ENCODE data around the gene STIM1.
"Not testable (repeated sequence)": the region's sequence is repeated elsewhere in the genome, so short reads cannot be mapped to it uniquely, and the experiment has no call there.

The STIM1 gene

GRCh38 chr11:4026389-4026788 lies 170.9 kb downstream of the STIM1 start:
- DNase-seq (ENCODE audit: low read depth in 2 of 2): no peak

DNA sequence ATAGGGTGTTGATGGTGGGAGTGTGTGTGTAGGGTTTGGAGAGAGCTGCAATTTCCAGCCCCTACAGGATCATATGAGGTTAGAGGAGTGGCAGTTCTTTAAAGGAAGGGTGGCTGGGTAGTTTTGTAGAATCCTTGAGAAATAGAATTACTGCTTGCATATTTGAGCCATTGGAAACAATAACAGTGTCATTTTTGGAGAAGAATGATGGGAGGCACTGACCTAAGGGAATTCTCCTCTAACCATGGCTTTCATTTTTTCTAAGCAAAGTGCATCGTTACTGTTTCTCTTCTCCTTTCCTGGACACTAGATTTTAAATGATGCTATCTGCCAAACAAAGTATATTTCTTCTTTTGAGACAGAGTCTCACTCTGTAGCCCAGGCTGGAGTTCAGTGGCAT lies 172.3 kb downstream of the STIM1 start:
- DNase-seq (ENCODE audit: low read depth in 2 of 2): no peak

DNA sequence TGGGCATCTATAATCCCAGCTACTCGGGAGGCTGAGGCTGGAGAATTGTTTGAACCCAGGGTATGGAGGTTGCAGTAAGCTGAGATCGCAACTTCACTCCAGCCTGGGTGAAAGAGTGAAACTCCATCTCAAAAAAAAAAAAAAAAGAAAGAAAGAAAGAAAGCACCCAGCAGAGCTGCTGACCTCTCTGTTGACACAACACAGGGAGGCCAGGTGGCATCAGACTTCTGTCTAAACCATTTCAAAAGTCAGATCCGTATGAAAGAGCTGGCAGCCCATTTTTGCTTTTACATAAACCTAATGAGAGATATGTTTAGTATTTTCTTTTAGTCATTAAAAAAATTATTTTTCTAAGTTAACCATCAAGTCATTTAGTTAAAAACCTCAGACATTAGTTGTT lies 174.7 kb downstream of the STIM1 start:
- DNase-seq (ENCODE audit: low read depth in 2 of 2): no peak

DNA sequence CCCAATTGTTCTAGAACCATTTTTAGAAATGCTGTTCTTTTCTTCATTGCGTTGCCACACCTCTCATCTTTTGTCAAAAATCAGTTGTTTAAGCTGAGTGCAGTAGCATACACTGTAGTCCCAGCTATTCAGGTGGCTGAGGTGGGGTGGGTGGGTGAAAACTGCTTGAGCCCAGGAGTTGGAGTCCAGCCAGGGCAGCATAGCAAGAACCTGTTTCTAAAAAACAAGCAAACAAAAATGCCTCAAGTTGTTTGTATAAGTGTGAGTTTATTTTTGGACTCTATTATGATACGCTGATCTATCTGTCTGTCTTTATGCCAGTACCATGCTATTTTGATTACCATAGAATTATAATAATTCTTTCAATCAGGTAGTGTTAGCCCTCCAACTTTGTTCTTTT lies 176.6 kb downstream of the STIM1 start:
- DNase-seq (ENCODE audit: low read depth in 2 of 2): no peak

DNA sequence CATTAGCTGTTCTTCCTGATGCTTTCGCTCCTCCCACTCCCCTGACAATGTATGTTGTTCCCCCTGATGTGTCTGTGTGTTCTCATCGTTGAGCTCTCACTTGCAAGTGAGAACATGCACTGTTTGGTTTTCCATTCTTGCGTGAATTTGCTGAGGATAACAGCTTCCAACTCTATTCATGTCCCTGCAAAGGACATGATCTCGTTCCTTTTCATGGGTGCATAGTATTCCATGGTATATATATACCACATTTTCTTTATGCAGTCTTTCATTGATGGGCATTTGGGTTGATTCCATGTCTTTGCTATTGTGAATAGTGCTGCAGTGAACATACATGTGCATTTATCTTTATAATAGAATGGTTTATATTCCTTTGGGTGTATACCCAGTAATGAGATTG lies 180.5 kb downstream of the STIM1 start:
- DNase-seq (ENCODE audit: low read depth in 2 of 2): no peak

DNA sequence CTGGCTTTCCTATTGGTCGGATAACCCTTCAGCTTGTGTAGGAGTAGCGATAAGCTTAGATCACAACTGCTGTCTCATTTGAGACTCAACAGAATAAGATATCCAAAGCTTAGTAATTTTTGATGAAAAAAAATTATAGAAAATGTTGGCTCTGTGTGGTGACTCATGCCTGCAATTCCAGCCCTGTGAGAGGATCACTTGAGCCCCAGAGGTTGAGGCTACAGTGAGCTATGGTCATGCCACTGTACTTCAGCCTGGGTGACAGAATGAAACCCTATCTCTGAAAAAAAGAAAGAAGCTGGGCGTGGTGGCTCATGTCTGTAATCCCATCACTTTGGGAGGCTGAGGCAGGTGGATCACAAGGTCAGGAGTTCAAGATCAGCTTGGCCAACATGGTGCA lies 183.5 kb downstream of the STIM1 start:
- no peak for DNase-seq (ENCODE audit: low read depth in 2 of 2)

DNA sequence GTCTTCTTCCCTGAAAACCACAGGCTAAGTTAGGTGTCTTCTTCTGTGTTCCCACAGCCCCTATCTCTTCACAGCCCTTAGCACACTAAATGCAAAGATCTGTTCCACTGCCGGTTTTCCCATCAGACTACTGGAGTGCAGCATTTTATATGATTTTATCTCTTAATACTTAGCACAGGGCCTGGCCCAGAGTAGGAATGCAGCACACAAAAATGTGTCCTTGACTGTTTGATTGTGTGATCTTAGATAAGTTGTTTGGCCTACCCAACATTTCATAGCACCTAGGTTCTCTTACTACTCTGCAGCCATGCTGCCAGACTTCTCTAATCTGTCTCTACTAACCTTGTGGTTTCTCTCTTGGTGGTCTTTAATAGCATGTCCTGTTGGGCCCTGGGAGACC lies 185.0 kb downstream of the STIM1 start:
- DNase-seq (ENCODE audit: low read depth in 2 of 2): no peak

- DNase-seq (ENCODE audit: low read depth in 2 of 2): no peak
Observed at GRCh38 chr11:4041731-4042391, 186.4 kb downstream of the STIM1 start.

GRCh38 chr11:4044976-4045646 lies 189.6 kb downstream of the STIM1 start:
- no peak for DNase-seq (ENCODE audit: low read depth in 2 of 2)

GRCh38 chr11:4048340-4048739 lies 192.9 kb downstream of the STIM1 start:
- no peak for DNase-seq (ENCODE audit: low read depth in 2 of 2)

- DNase-seq (ENCODE audit: low read depth in 2 of 2): no peak
Observed at GRCh38 chr11:4049006-4049405, 193.5 kb downstream of the STIM1 start.

DNA sequence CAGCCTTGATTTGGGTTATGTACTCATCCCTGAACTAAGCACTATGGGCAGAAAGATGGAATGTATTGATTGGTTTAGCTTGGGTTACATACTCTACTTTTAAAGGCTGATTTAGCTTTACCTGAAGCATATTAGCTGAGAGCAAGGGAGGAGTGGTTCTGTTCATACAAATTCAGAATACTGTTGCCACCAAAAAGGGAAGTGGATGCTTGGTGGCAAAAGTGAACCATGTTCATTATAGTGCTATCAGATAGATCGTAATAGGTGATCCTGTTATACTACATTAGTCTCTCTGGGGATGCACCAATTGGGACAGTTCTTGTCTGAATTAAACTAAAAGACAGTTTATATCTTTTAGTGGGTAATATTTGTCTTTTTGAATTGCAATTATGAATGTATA lies 194.7 kb downstream of the STIM1 start:
- no peak for DNase-seq (ENCODE audit: low read depth in 2 of 2)

- not testable (repeated sequence) for DNase-seq (ENCODE audit: low read depth in 2 of 2)
Observed at GRCh38 chr11:4053200-4053599, 197.7 kb downstream of the STIM1 start.

- DNase-seq (ENCODE audit: low read depth in 2 of 2): no peak
Observed at GRCh38 chr11:4054643-4055042, 199.2 kb downstream of the STIM1 start.

DNA sequence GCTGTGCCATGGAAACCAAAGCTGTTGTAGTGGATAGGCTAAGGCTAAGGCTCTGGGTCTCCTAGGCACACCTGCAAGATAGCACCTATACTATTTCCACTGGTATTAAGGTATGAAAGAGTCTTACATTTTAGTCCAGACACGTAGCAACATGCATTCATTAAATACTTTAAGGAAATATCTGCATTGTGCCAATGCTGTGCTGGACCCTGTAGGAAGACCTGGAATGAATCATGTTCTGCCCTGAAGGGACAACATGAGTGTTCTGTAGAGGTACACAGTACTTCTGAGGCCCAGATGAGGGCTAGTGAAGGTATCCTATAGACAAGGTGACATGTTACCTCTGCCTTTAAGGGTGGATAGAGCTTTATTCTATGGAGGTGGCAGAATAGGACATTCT lies 204.0 kb downstream of the STIM1 start:
- DNase-seq (ENCODE audit: low read depth in 2 of 2): no peak

GRCh38 chr11:4060182-4060923 lies 204.9 kb downstream of the STIM1 start:
- DNase-seq (ENCODE audit: low read depth in 2 of 2): no peak

DNA sequence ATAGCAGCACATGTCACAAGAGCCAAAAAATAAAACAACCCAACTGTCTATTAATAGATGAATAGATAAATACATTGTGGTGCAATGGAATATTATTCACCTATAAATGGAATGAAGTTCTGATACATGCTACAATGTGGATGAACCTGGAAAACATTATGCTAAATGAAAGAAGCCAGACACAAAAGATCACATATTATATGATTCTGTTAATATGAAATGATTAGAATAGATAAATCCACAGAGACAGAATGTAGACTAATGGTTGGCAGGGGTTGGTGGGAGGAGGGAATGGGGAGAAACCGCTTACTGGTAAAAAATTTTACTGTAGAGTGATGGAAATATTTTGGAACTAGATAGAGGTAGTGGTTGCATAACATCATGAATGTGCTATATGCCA lies 206.2 kb downstream of the STIM1 start:
- DNase-seq (ENCODE audit: low read depth in 2 of 2): no peak

DNA sequence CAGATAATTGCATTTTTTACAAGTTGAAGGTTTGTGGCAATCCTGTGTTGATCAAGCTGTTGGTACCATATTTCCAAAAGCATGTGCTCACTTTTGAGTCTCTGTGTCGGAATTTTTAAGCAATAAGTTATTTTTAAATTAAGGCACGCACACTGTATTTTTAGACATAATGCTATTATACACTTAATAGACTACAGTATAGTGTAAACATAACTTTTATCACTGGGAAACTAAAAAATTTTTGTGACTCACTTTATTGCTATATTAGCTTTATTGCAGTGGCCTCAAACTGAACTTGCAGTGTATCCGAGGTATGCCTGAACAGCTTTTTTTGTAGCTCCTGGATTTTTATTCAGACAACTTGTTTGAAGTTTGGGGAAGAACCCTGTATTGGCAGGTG lies 207.9 kb downstream of the STIM1 start:
- DNase-seq (ENCODE audit: low read depth in 2 of 2): no peak

DNA sequence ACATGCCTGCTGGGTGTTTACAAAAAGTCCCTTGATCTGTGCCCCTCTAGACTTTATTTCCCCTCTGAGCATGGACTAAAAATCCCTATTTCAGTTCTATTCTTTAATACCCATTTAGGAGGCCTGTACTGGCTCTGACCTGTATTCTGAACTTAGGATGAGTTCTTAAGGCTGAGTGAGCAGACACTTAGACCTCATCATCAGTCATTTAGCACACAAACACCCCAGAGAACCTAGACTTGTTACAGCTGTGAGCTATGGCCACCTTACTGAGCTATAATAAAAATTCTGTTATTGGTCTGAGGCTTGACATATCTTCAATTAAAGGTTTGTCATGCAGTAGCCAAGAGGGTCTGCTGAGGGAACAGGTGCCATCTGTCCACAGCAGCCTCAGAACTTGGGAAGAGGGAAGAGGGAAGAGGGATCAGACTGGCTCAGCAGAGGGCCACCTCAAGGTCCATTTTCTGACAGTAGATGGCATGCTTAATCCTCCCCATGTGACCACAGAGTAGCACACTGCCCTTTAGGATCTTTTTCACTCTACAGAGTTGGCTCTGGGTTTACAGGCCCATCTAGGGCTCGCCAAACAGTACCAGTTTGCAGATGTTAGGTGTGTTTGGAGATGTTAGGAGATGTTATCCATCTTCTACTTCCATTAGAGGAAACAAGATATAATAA lies 209.0 kb downstream of the STIM1 start:
- no peak for DNase-seq (ENCODE audit: low read depth in 2 of 2)

DNA sequence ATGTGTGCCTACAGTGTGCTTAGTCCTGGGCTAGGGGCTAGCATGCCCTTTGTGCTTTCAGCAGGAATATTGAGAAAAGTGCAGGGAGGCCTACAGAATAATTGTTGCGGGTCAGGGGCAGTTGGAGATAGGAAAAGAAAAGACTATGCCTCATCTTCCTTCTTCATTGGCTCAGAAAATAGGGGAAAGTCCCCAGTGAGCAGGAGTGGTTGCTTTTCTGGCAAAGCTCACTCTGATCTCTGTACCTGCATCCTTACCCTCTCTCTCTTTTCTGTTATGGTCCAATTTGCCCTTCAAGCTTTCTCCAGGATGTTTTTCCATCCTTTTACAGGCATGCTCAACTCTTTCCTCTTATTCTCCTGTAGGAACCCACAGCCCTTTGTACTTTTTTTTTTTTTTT lies 209.6 kb downstream of the STIM1 start:
- no peak for DNase-seq (ENCODE audit: low read depth in 2 of 2)

DNA sequence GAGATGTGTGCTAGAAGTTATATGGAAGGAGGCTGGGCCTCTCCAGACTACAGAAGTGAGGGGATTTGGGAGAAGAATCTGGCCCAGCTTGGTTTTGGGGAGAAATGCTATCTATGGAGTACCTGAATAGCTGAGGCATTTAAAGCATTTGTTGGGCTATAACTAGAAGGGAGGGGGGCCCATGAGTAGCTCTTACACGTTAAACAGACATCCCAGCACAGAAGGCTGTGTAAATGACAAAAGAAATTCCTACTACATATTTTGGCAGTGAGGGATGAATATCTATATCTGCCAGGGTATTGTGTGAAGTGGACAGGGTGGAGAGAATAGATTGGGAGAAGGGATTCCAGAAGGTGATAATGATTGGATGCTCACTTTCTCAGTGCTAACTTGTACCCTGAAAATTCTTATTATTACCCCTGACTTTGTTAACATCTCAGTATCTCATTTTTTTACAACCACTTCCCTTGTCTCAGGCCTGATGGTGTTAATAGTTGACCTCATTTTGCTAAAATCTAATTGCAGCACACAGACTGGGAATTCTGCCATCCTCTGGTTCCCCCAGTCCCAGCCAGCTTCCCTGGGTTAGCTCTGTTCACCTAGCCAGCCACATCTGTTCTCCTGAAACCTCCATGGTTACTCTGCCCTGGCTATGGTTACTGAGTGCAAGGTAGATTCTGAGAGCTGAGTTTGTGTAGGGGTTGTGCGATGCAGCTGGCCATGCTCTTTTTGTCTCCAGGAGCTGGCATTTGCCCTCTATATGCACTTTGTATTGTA lies 210.3 kb downstream of the STIM1 start:
- DNase-seq (ENCODE audit: low read depth in 2 of 2): no peak

GRCh38 chr11:4066910-4067309 lies 211.4 kb downstream of the STIM1 start:
- DNase-seq (ENCODE audit: low read depth in 2 of 2): no peak

Measured in activated CD4-positive, alpha-beta T cell treated with anti-CD3 and anti-CD28 coated beads for 24 hours (primary cell).